T-helper 2 cell treated with Interferon-gamma antibody and Interleukin-4, amounts not matched to agents 100 ng/mL and 5 ng/mL, for 36 hours (primary cell): Measurements from ENCODE around the gene MUSK. TPM values are rescaled to one million over a fixed set of nuclear protein-coding genes. Genes with fewer than 3 reads are reported as not detected.
"Not testable (repeated sequence)": the region's sequence is repeated elsewhere in the genome, so short reads cannot be mapped to it uniquely, and the experiment has no call there.

ENCODE experiments used
- intact Hi-C: fragments of 100-400 bp; cut with micrococcal nuclease; formaldehyde crosslinking; loops from one replicate; pipeline ENCODE4 v1.15.1; 2023
- total RNA-seq: library from RNA; stranded (reverse); gene quantifications from 2 replicates; pipeline ENCODE4 v1.2.3, GENCODE V29; 2022

The MUSK gene
- total RNA-seq, 1 donor from 2014 or later: not detected

DNA sequence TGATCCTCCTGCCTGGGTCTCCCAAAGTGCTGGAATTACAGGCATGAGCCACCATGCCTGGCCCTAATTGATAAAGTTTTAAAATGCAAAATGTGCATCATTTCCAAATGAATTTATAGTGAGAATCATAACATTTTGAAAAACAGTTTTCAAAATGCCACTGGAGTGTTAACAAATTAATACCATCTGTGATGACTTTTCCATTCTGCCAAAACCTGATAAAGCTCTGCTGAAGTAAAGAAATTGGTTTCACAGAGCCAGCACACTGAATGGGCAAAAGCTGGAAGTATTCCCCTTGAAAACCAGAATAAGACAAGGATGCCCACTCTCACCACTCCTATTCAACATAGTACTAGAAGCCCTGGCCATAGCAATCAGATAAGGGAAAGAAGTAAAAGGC is 89.6 kb downstream of the MUSK start:
- intact Hi-C loops: no loop called here

DNA sequence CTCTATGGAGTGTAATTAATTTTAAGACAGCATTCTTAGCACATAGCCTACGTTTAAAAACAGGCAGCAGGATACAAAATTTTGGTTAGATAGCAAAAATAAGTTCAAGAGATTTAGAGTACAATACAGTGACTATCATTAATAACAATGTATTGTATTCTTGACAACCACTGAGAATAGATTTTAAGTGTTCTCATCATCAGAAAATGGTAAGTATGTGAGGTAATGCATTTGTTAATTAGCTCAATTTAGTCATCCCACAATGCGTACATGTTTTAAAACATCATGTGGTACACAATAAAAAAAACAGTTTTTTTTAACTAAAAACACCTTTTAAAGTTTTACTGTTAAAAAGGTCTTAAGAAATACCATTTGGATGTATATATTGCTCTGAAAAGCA is 94.2 kb downstream of the MUSK start:
- intact Hi-C loops: no loop called here

DNA sequence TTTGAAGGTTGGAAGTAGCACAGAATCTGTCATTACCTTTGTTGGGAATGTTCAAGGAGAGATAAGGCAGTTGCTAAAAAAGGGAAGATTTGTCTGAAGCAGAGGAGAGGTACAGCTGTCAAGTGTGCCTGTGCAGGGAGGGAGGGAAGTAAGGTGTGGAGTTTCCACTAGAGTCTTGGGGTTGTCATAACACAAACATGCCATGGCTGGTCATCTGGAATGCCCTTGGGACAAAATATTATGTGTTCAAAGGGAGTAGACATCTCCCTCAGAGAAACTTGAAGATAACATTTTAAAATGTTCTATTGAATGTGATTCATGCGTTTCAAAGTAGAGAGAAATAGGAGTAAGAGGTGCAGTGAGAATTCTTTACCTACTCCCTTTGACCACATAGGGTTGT is 95.0 kb downstream of the MUSK start:
- intact Hi-C loops: no loop called here

DNA sequence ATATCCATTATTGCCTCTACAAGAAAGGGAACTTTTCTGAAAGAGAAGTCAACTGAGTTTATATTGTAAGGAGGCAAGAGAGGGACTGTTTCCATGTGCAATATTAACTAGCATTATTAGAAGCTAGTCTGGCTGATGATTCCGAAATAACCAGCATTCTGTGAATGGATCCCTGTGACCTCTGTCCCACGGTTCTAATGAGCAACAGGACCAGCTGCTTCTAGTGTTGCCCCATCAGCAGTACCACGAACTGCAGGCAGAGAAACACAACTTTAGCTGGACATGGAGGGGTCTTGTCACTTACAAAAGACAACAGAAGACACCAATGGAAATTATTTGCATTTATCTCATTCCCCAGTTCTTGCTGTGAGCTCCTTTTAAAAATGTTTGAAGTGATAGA is 95.4 kb downstream of the MUSK start:
- intact Hi-C loops: no loop called here

GRCh38 chr9:110765926-110766325 is 97.3 kb downstream of the MUSK start:
- intact Hi-C loops: no loop called here

- intact Hi-C loops: no loop called here
These were observed 99.0 kb downstream of the MUSK start for GRCh38 chr9:110767559-110768063.

DNA sequence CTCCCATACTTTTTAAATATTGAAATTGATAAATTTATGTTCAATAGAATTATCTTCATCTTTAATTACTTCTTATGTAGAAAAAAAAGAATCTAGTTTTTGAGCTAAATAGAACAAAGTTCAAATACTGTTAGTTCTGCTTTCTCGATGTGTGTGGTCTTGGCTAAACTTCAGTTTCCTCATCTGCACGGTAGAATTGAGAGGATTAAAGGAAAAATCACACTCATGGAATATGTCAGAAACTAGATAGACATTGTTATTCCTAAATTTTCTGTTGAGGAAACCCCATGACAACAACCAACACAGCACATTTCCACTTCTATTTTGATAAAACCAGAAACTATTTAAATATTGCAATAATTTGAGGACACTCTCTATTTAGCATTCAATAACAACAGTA is 100.3 kb downstream of the MUSK start:
- intact Hi-C loops: no loop called here

- intact Hi-C loops: no loop called here
These were observed 101.1 kb downstream of the MUSK start for GRCh38 chr9:110769667-110770066.

DNA sequence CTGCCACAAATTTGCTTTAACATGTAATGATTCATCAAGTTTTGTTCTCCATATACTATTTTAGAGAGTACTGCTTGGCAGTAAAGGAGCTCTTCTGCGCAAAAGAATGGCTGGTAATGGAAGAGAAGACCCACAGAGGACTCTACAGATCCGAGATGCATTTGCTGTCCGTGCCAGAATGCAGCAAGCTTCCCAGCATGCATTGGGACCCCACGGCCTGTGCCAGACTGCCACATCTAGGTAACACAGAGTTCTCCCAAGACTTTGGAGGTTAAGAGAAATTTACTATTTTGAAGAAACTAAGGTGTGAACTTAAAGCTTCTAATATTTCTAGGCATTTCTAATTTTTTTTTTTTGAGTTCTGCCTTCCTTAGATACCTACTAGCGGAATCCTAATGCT is 107.1 kb downstream of the MUSK start:
- intact Hi-C loops: no loop called here

DNA sequence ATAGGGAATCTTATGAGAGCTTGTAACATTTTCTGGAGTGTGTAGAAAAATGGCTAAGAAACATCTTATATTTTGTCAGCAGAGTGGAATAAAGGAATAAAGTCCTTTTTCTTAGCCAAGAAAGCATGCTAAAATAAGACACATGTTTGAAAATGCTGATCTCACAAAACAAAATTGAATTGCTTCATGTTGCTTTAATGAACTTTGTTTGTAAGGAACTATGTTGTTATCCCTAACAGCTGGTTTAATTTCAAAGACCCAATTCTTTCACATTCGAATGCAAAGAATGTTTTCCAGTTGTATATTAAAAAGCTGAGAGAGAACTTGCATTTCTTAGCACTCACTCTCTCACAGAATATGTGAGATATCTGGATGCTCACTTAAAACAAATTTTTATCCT is 107.6 kb downstream of the MUSK start:
- intact Hi-C loops: no loop called here

DNA sequence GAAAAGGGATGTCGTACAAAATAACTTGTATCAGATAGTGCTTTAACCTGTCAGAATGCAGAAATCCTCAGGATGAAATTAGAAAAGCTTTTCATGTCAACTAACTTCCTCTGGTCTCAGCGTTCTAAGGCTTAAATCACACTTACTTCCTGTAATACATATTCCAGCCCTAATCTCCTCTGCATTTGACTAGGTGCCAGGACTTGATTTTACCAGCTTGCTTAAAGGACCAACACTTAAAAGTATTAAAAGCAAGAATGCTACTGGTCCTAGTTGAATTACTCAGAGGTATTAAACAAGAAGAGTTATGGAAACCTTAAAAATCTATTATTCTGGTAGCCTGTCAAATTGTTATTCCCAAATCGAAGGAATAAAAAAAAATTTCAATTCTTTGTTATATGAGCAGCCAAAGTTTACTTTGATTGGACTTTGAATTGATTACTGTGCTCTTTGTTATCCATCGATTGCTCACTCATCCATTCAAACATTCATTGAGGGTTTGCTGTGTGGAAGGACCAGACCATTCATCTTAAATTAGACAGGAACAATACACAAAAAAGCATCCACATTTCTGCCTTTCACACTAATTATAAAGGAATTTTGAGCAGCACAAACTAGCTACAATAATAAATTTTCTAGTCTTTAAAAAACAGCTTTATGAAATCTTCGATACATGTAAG is 108.7 kb downstream of the MUSK start:
- intact Hi-C loops: no loop called here

DNA sequence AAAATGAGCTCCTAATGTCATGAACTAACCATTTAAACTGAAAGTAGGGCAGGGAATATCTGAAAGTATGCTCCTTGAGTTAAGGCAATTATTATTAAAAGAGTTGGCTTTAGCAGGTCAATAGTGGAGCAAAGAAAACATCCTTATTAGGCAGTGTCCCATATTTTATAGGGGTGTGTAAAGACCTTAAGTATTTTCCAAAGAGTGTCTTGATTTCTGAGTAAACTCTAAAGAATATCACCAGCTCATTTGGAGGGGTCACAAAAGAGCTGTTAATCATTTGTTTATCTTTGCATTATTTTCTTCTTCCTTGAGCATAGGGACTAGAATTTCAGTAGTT is 109.3 kb downstream of the MUSK start:
- intact Hi-C loops: no loop called here

- intact Hi-C loops: no loop called here
These were observed 114.1 kb downstream of the MUSK start for GRCh38 chr9:110782701-110783100.

DNA sequence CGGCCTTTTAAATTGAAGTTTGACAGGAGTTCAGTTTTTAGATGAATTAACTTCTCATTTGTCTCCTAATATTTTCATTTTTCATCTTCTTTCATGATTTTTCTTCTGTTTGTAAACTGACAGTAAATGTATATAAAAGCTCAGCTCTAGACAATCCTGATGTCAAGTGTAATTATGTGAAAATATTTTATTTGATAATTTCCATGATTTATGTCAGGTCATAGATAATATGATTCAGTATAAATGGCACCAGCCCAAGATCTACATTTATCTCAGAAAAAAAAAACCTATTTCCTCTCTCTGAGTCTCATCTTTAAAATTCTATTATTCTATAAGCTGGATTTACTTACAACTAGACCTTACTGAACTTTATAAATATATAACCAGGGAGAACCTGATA is 115.7 kb downstream of the MUSK start:
- intact Hi-C loops: no loop called here

DNA sequence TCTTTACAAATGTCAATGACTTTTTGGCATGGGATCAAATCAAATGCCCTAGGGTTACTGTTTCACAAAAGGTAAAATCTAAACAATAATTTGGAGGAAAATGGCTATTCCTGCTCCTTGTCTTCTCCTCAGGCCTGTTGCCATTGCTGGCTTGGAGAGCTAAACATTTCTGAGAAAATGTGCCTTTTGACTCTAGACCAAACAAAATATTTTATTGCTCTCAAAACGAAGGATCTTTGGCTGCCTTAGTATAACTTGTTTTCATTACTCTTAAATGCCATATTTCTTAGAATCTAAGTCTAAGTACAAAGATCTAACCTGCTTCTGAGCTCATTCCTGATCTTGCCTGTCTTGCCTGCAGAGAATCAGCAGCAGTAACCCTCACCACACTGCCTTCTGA is 116.6 kb downstream of the MUSK start:
- intact Hi-C loops: no loop called here

DNA sequence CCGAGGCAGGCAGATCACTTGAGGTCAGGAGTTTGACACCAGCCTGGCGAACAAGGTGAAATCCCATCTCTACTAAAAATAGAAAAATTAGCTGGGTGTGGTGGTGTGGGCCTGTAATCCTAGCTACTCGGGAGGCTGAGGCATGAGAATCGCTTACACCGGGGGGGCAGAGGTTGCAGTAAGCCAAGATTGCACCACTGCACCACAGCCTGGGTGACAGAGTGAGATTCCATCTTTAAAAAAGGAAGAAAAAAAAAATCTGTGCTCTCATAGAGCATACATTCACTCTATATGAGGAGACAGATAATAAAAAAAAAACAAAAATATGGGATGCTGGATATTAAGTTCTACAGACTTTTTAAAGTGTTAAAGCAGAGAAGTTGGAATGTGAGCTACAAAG is 119.8 kb downstream of the MUSK start:
- intact Hi-C loops: not testable (repeated sequence)

- intact Hi-C loops: no loop called here
These were observed 120.3 kb downstream of the MUSK start for GRCh38 chr9:110788871-110789270.

DNA sequence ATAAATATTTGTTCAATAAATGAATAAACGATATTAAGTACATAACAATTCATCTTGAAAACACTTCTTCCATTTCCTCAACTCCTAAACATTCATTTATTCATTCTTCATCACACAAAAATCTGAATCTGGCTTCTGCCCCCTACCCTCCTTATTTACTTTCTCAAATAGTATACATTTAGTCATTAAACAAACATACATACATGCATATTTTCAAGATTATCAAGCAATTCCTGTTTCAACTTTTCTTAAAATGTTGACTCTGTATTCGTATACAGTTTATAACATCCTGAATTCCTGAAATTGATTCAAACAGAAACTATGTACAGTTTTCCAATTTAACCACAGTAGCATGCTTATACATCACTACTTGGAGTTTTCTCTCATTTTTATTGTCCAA is 129.0 kb downstream of the MUSK start:
- intact Hi-C loops: no loop called here

- intact Hi-C loops: no loop called here
These were observed 130.8 kb downstream of the MUSK start for GRCh38 chr9:110799396-110799795.

DNA sequence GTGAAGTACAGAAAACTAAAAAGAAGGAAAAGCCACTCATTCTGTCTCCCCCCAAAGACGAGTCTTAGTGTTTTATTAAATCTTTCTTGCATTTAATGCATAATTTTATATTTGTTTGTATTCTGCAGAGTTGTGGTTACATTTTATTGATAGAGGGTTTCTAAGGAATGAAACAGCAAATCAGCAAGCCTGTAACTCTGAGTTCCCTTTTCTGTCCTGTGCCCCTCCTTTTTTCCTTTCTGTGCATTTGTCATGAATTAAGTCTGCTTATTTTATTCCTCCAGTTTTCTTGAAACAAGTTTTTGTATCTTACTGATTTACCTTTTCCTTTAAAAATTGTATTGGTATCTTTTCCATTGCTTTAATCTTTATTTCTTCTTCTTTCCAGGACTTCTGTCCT is 132.8 kb downstream of the MUSK start:
- intact Hi-C loops: no loop called here

DNA sequence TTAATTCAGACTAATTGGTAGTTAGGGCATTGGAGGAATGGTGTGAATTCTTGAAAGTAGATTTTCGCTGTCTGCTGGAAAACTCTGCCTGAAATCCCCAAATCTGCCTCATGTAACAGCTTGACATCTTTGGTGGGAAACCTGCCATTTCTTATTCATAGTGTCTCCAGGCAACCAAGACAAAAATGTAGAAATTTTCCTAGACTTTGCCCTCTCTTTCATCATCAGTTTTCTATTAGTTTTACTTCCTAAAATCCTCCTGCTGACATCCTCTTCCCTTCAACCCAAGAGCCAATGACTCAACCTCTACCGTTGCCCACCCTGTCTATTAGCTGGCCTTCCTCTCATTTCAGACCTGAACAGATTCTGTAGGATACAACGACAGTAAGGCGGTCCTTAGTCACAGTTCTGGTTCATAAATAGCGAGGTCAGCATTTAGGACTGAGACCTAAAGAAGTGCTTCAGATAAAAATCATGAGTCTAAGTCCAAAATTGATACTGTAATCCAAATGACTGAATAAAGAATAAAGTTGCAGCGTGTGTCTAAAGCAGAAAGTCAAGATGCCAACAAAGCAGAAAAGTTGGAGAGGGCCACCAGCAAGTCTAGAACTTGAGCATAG is 133.9 kb downstream of the MUSK start:
- intact Hi-C loops: no loop called here

GRCh38 chr9:110807956-110808598 is 139.5 kb downstream of the MUSK start:
- intact Hi-C loops: no loop called here

DNA sequence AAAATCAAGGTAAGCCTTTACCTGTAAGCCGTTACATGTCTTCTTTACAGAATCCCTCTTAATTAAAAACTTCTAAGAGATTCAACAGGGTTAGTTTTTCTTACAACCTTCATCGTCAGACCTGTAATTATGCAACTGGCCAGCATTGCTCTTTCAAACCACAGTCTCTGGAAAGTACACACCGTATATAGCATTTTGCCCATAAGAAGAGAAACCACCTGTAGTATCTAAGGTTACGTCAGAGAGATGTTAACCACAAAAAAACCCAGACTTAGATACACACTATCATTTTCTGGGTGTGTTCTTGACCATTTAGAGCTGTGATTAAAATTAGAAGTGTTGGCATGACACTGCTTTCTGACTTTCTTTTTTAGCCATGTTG is 140.0 kb downstream of the MUSK start:
- intact Hi-C loops: no loop called here
